Adrenal gland (tissue), 12 donors: ENCODE data around the gene CISTR. TPM values are rescaled to one million over a fixed set of nuclear protein-coding genes. Genes with fewer than 3 reads are reported as not detected.

ENCODE experiments used
- DNase-seq, 7 donors: peaks; one replicate each; pipeline ENCODE4 v3.0.0-alpha.2; 2019 to 2020
- H3K27ac ChIP-seq, 5 donors: fragments of 200-600 bp; sonication (generic) in 4 of 5; 1 replicate in 3 of 5; 2 replicates in 2 of 5; pipeline versions ENCODE4 v1.5.1 to v1.8.0; 2016 to 2020; ENCODE audit warnings: mild to moderate bottlenecking in 1 of 5
- H3K27me3 ChIP-seq: fragments of 200-600 bp; 2 replicates; pipeline ENCODE4 v1.8.0; 2021
- H3K36me3 ChIP-seq, 2 donors: fragments of 200-600 bp; replicated peaks in 1 of 2; 1 replicate in 1 of 2; 2 replicates in 1 of 2; pipeline versions ENCODE4 v1.5.1 to v1.8.0; 2018 to 2022
- H3K4me1 ChIP-seq, 2 donors: fragments of 200-600 bp; replicated peaks in 1 of 2; 1 replicate in 1 of 2; 2 replicates in 1 of 2; pipeline versions ENCODE4 v1.5.1 to v1.8.0; 2018 to 2021
- H3K4me3 ChIP-seq, 4 donors: fragments of 200-600 bp; sonication (generic) in 3 of 4; one replicate each; pipeline ENCODE4 v1.5.1; 2016 to 2018
- H3K9me3 ChIP-seq, 3 donors: fragments of 200-600 bp; sonication (generic) in 1 of 3; replicated peaks in 1 of 3; 1 replicate in 2 of 3; 2 replicates in 1 of 3; pipeline versions ENCODE4 v1.5.1 to v1.8.0; 2016 to 2021
- POLR2A ChIP-seq, 2 donors: fragments of 450-650 bp; IDR thresholded peaks; one replicate each; pipeline ENCODE4 v1.6.1; 2017; ENCODE audit warnings: antibody characterized with exemption in 2 of 2, mild to moderate bottlenecking in 2 of 2, moderate library complexity in 1 of 2
- WGBS, 4 donors: extraction: QIAGEN DNeasy Blood & Tissue Kit in 2 of 4; methylation state at CpG; one replicate each; pipeline versions ENCODE4 v1.1.5 to v1.1.7; 2013 to 2017; 5-methylcytosine and 5-hydroxymethylcytosine counted together
- intact Hi-C, 2 donors: fragments of 100-400 bp; cut with DNase I; formaldehyde crosslinking; loops; one replicate each; pipeline versions ENCODE4 v1.14.1 to v1.15.0; 2022 to 2023
- polyA plus RNA-seq, 3 donors: library from polyadenylated mRNA; stranded (reverse); fragments of 200-250 nt in 2 of 3; fragments of 350-450 nt in 1 of 3; fragmentation: Illumina TruSeq in 1 of 3; extraction: RNeasy Lipid Tissue Mini Kit (QIAGEN cat#74804) in 1 of 3; gene quantifications; one replicate each; pipeline ENCODE4 v1.2.3, GENCODE V29; 2013 to 2014
- total RNA-seq, 9 donors: library from RNA; depleted of rRNA in 4 of 9; stranded (reverse); fragments of >200 nt in 4 of 9; fragments of 120-200 nt in 1 of 9; fragmentation: NEBNext Ultra II Directional in 1 of 9; extraction: Animal tissue kit (Norgen Biotek cat#: 25700) in 1 of 9; gene quantifications; one replicate each; pipeline versions ENCODE4 v1.1.0 to v1.2.4, GENCODE V29; 2013 to 2023
- TF ChIP-seq, protein P1 (sequence below), 6 experiments: fragments of 450-650 bp in 4 of 6; fragments of 200-600 bp in 2 of 6; sonication (generic) in 1 of 6; IDR thresholded peaks; 1 replicate in 5 of 6; 2 replicates in 1 of 6; pipeline versions ENCODE4 v1.5.1 to v1.8.0; 2016 to 2021; ENCODE audit warnings: antibody characterized with exemption in 6 of 6, mild to moderate bottlenecking in 2 of 6, moderate library complexity in 1 of 6
- donor health status: healthy with polysubstance abuse.
- donor health status: Bipolar disorder and iron deficiency.
- donor health status: DM: yes; HTN: yes; CAD: no.
- donor health status: DM: no; HTN: no; CAD: no.
- donor health status: DM: no; HTN: no; CAD: no.
- donor health status: DM: yes; HTN: yes; CAD: no.

Gene CISTR
- total and polyA plus RNA-seq, 12 donors = not detected

DNA sequence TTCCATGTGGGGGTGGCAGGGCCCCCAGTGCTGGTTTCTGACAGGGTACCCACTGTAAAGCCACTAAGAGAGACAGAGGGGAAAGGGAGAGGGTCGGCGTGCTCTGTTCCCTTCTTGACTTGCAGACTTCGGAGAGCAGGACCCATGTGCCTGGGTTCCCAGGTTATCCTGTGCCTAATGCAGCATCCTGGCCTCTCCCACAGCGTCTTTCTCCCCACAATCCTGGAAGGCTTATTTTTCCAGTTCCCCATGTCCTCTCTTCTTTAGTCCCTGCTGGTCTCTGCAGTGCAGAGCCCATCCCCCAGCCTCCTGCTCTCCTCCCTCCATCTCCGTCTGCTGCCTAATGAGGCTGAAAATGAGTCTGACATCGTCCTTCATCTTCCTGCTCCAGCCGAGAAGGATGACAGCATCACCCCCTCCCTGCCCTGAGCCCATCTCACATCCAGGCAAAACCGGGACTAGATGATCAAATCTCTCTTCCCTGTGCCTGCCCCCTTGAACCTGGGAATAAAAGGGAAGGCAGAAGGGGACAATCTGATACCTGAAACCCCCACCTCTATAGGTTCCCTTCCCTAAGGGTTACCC lies 39.6 kb downstream of the CISTR start:
- no peak overlapping the region for H3K4me3 ChIP-seq
- WGBS, 4 donors = 72 to 81% (median 76%) methylated on average over 8 of the region's 8 CpGs
- intact Hi-C loops = no loop called here
- H3K27me3 ChIP-seq = no peaks in the 10 kb centered on the region
- TF ChIP-seq, protein P1, sequence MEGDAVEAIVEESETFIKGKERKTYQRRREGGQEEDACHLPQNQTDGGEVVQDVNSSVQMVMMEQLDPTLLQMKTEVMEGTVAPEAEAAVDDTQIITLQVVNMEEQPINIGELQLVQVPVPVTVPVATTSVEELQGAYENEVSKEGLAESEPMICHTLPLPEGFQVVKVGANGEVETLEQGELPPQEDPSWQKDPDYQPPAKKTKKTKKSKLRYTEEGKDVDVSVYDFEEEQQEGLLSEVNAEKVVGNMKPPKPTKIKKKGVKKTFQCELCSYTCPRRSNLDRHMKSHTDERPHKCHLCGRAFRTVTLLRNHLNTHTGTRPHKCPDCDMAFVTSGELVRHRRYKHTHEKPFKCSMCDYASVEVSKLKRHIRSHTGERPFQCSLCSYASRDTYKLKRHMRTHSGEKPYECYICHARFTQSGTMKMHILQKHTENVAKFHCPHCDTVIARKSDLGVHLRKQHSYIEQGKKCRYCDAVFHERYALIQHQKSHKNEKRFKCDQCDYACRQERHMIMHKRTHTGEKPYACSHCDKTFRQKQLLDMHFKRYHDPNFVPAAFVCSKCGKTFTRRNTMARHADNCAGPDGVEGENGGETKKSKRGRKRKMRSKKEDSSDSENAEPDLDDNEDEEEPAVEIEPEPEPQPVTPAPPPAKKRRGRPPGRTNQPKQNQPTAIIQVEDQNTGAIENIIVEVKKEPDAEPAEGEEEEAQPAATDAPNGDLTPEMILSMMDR (IDR thresholded peaks at IDR 0.05) = no peak
- no peak for TF ChIP-seq POLR2A (IDR thresholded peaks at IDR 0.05)
- H3K9me3 ChIP-seq = no peaks in the 10 kb centered on the region
- peaks cover 0 to 52% of the 10 kb centered on the region in 2 donors for H3K36me3 ChIP-seq
- H3K4me1 ChIP-seq = no peaks in the 10 kb centered on the region
- DNase-seq = no peak
- no peak overlapping the region for H3K27ac ChIP-seq

DNA sequence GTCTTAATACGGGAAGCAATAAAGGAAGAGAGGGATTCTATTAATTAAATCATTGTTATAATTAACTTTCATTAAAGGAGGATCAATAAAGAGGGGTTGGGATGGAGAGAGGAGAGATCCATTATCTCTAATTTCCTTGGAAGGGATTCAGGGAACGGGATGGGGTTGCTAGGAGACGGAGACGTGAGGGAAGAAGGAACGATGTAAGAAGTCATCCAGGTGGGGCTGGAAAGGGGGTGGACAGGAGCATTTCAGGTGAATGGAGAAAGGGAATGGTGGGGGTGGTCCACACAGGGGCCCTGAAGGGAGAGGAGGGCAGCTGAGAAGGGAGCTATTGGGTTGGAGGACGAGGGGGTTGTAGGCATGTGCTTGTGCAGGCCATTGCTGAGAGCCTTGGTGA lies 41.7 kb downstream of the CISTR start:
- DNase-seq = no peak
- WGBS, 4 donors = 26 to 45% (median 42%) methylated on average over 6 of the region's 6 CpGs

DNA sequence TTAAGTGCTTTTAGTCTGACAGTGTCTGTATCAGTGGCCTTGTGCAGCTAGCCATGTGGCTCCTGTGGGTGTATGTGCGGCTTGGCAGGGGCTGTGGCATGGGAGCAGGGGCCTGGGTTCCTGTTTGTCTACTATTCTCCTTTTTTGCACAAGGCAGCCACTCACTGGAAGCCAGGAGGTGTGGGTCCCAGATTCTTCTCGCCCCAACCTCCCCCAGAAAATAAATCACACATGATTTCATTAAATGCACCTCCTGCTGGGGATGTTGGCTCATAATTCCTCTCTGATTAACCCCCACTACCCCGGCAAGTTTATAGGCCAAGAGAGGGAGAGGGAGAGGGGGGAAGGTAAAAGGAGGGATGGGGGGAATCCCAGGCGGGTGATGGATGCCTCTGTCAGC lies 42.1 kb downstream of the CISTR start:
- no peak for TF ChIP-seq POLR2A (IDR thresholded peaks at IDR 0.05)
- TF ChIP-seq, protein P1 (IDR thresholded peaks at IDR 0.05) = no peak
- H3K36me3 ChIP-seq = peaks cover 0 to 29% of the 10 kb centered on the region in 2 donors
- no peak for DNase-seq
- no peaks in the 10 kb centered on the region for H3K9me3 ChIP-seq
- intact Hi-C loops = loop anchor here in 1 of 2 donors (10.0 kb wide), 1 partner anchor 255 kb away; no protein-coding TSS in a partner anchor
- no peaks in the 10 kb centered on the region for H3K4me1 ChIP-seq
- 28 to 31% (median 29%) methylated on average over 4 of the region's 4 CpGs for whole genome bisulfite sequencing, 4 donors
- H3K27ac ChIP-seq = no peak overlapping the region
- no peak overlapping the region for H3K4me3 ChIP-seq
- H3K27me3 ChIP-seq = no peaks in the 10 kb centered on the region

More for the DNA sequence above, 41.7 kb downstream of the CISTR start:
- H3K27me3 ChIP-seq = no peaks in the 10 kb centered on the region
- TF ChIP-seq, protein P1 (IDR thresholded peaks at IDR 0.05) = no peak
- no peak for TF ChIP-seq POLR2A (IDR thresholded peaks at IDR 0.05)
- H3K27ac ChIP-seq = no peak overlapping the region
- peaks cover 0 to 33% of the 10 kb centered on the region in 2 donors for H3K36me3 ChIP-seq
- H3K9me3 ChIP-seq = no peaks in the 10 kb centered on the region
- H3K4me1 ChIP-seq = no peaks in the 10 kb centered on the region
- H3K4me3 ChIP-seq = no peak overlapping the region
- intact Hi-C loops = no loop called here

DNA sequence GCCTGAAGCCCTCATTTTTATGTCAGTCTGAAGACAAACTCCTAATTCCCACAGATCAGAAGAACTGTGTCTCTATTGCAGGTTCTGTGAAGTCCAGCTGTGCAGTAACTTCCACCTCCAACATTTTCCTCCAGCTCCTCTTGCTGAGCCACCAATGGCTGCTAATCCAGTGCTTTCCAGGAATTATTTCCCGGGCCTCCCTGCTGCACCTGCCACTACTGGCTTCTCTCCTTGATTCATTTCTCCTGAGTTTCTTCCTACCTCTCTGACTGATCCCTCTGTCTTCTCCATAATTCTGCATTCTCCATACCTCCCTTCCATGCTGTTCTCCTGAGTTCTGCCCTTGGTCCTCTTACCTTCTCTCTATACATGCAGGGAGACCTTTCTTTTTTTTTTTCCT lies 45.7 kb downstream of the CISTR start:
- intact Hi-C loops = loop anchor here in 1 of 2 donors (10.0 kb wide), 1 partner anchor 259 kb away; no protein-coding TSS in a partner anchor
- H3K9me3 ChIP-seq = no peaks in the 10 kb centered on the region
- WGBS, 4 donors = 56 to 70% (median 65%) methylated on average over 1 of the region's 1 CpG
- H3K36me3 ChIP-seq = no peaks in the 10 kb centered on the region
- H3K27ac ChIP-seq = no peak overlapping the region
- DNase-seq = no peak
- H3K27me3 ChIP-seq = peaks cover 12% of the 10 kb centered on the region
- TF ChIP-seq, protein P1 (IDR thresholded peaks at IDR 0.05) = no peak
- TF ChIP-seq POLR2A (IDR thresholded peaks at IDR 0.05) = no peak
- H3K4me1 ChIP-seq = no peaks in the 10 kb centered on the region
- no peak overlapping the region for H3K4me3 ChIP-seq
